Stomach (tissue), 9 donors: ENCODE measurements around the gene PLPP2. TPM values are rescaled to one million over a fixed set of nuclear protein-coding genes. Genes with fewer than 3 reads are reported as not detected.

ENCODE experiments used
- DNase-seq, 2 donors: peaks; one replicate each; pipeline versions ENCODE4 v3.0.0 to v3.0.0-alpha.2; 2013 to 2019
- H3K27ac ChIP-seq, 5 donors: fragments of 200-600 bp in 4 of 5; sonication (generic) in 4 of 5; one replicate each; pipeline ENCODE4 v1.5.1; 2013 to 2019; ENCODE audit warnings: mild to moderate bottlenecking in 1 of 5, moderate library complexity in 1 of 5
- H3K27me3 ChIP-seq, 3 donors: fragments of 200-600 bp; sonication (generic); one replicate each; pipeline ENCODE4 v1.5.1; 2017 to 2019; ENCODE audit warnings: mixed run types in 1 of 3
- H3K36me3 ChIP-seq, 4 donors: fragments of 200-600 bp; sonication (generic); 1 replicate in 3 of 4; 2 replicates in 1 of 4; pipeline ENCODE4 v1.5.1; 2016 to 2019
- H3K4me1 ChIP-seq, 4 donors: fragments of 200-600 bp; sonication (generic); one replicate each; pipeline ENCODE4 v1.5.1; 2016 to 2019
- H3K4me3 ChIP-seq, 4 donors: fragments of 200-600 bp; sonication (generic) in 3 of 4; one replicate each; pipeline ENCODE4 v1.5.1; 2016 to 2019; ENCODE audit warnings: mild to moderate bottlenecking in 1 of 4
- H3K9me3 ChIP-seq, 4 donors: fragments of 200-600 bp; sonication (generic); one replicate each; pipeline ENCODE4 v1.5.1; 2016 to 2019
- CTCF ChIP-seq, 7 experiments: fragments of 450-650 bp in 4 of 7; fragments of 200-600 bp in 3 of 7; sonication (generic) in 3 of 7; IDR thresholded peaks; one replicate each; pipeline ENCODE4 v1.5.1; 2016 to 2019; ENCODE audit warnings: antibody characterized with exemption in 7 of 7, control low read depth in 2 of 7, mild to moderate bottlenecking in 1 of 7
- EP300 ChIP-seq: sonication (generic); formaldehyde crosslinking; IDR thresholded peaks from one replicate; pipeline ENCODE4 v1.6.1; 2017; ENCODE audit warnings: antibody characterized with exemption
- POLR2A ChIP-seq, 4 donors: fragments of 450-650 bp; IDR thresholded peaks; one replicate each; pipeline ENCODE4 v1.6.1; 2016; ENCODE audit warnings: antibody characterized with exemption in 4 of 4, control low read depth in 2 of 4, mild to moderate bottlenecking in 1 of 4, moderate library complexity in 1 of 4
- POLR2AphosphoS5 ChIP-seq, 3 donors: sonication (generic); formaldehyde crosslinking; IDR thresholded peaks; one replicate each; pipeline ENCODE4 v1.6.1; 2016; ENCODE audit warnings: antibody characterized with exemption in 3 of 3
- WGBS, 5 donors: extraction: QIAGEN DNeasy Blood & Tissue Kit in 3 of 5; methylation state at CpG; one replicate each; pipeline versions ENCODE4 v1.1.5 to v1.1.7; 2013 to 2018; 5-methylcytosine and 5-hydroxymethylcytosine counted together
- intact Hi-C: fragments of 100-400 bp; cut with DNase I; formaldehyde crosslinking; loops from one replicate; pipeline ENCODE4 v1.15.1; 2023; ENCODE audit warnings: low total_unique reads
- polyA plus RNA-seq, 3 donors: library from polyadenylated mRNA; stranded (reverse); fragments of 200-250 nt; gene quantifications; one replicate each; pipeline ENCODE4 v1.2.3, GENCODE V29; 2013
- total RNA-seq, 5 donors: library from RNA; depleted of rRNA; stranded (reverse); fragments of >200 nt; gene quantifications; one replicate each; pipeline versions ENCODE4 v1.1.0 to v1.2.3, GENCODE V29; 2014 to 2016
- donor health status: healthy with polysubstance abuse.
- donor health status: Bipolar disorder and iron deficiency.
- donor health status: healthy.

PLPP2 gene
- total and polyA plus RNA-seq, 8 donors, result 22.2 to 228 (median 46.1) TPM

DNA sequence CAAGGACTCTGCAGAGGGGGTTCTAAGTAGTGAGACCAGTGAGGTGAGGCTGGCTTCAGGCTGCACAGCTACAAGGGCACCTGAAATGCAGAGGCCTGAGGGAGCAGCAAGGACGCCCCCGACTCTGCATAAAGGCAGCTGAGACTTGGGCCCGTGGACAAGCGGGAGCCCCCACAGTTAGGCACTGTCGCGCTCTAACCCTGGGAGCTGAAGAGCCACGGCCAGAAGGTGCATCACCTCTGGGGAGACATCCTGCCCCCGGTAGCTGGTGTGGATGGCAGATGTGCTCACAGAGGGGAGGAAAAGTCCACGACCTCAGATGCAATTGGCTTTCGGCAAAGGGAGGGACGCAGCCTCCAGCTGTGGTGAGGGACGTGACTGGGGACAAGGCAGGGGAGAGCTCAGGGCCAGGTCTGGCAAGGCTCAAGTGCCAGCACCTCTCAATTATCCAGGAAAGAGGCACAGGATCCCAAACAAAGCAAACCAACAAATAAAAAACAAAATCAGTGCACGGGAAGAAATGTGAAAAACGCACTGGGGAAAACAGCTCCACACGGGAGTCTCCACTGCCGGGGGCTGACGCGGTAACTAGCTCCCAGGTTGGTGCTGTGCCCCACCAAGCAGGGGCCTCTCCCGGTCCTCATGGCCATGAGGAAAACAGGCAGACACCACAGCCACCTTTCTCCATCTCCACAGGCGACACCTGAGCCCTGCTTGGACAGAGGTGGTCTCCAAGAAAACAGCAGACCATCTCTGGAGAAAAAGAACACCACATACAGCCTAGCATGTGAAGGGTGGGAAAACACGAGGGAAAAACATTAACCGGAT lies 23.0 kb upstream of the PLPP2 start:
- Histone ChIP-seq H3K4me1 (no peaks in the 10 kb centered on the region), H3K9me3 (no peaks in the 10 kb centered on the region), H3K4me3 (no peak overlapping the region), H3K27me3 (no peaks in the 10 kb centered on the region), H3K27ac (no peak overlapping the region), H3K36me3 (peaks cover 26 to 90% (median 79%) of the 10 kb centered on the region in 4 donors)
- 87 to 93% (median 91%) methylated on average over 22 of the region's 22 CpGs for WGBS, 5 donors
- intact Hi-C loops, result no loop called here
- TF ChIP-seq EP300 (no peak), CTCF (IDR thresholded peaks at IDR 0.05) (no peak), POLR2A (IDR thresholded peaks at IDR 0.05) (no peak), POLR2AphosphoS5 (IDR thresholded peaks at IDR 0.05) (no peak)
- peak in 1 of 2 donors; percentile 13 for DNase-seq

DNA sequence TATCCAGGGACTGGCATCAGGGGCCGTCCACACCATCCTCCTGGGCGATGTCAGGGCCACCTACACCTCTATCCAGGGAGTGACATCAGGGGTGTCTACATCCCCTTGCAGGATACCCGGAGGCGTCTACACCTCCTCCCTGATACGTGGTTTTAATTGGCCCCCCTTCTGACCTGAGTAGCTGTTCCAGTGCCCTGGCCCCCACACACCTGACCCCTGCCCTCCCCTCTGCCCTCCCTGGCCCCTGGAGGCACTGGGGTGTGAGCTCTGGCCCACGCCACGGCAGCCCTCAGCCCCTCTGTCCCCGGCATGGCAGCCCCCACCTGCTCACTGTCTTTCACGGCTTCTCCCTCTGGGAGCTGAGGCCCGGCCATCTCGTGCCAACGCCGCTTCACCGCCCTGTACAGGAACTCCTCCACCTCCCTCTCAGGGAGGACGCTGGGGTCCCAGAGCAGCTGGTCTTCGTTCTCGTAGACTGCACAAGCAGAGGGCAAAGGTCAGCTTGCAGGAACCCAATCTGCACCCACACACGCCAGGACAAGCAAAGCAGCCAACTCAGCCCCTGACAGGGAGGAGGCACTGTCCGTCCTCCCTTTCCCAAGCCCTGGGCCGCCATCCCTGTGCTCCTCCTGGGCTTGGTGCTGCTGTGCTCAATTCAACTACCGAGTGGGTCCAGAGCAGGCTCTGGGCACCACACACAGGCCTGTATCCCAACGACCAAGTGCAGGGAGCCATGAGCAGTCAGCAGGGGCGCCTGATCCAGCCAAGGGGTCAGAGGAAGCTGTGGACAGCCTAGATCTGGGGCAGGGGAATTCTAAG lies 22.2 kb upstream of the PLPP2 start:
- peak in 1 of 2 donors; percentile 18 for DNase-seq
- Histone ChIP-seq H3K36me3 (peaks cover 32 to 90% (median 79%) of the 10 kb centered on the region in 4 donors), H3K4me3 (no peak overlapping the region), H3K27me3 (no peaks in the 10 kb centered on the region), H3K4me1 (no peaks in the 10 kb centered on the region), H3K27ac (no peak overlapping the region), H3K9me3 (no peaks in the 10 kb centered on the region)
- TF ChIP-seq POLR2AphosphoS5 (IDR thresholded peaks at IDR 0.05) (no peak), POLR2A (IDR thresholded peaks at IDR 0.05) (no peak), CTCF (IDR thresholded peaks at IDR 0.05) (no peak), EP300 (no peak)
- 76 to 86% (median 83%) methylated on average over 19 to 23 of the region's 23 CpGs for WGBS, 5 donors
- intact Hi-C loops, result no loop called here

DNA sequence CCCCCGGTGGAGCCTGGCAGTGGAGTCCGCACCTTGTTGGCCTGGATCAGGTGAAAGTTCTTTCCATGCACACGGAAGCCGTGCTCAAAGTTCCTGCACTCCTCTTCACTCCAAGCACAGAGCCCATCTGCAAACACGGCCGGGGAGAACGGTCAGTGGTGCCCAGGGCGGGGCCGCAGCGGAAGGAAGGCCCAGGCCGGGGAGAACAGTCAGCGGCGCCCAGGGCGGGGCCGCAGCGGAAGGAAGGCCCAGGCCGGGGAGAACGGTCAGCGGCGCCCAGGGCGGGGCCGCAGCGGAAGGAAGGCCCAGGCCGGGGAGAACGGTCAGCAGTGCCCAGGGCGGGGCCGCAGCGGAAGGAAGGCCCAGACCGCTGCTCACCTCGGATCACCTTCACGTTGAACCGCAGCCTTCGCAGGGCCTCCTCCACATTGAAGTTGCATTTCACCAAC lies 20.6 kb upstream of the PLPP2 start:
- peaks cover 48 to 90% (median 87%) of the 10 kb centered on the region in 4 donors for H3K36me3 ChIP-seq
- DNase-seq, result peak in 1 of 2 donors; percentile 18
- WGBS, 5 donors, result 74 to 90% (median 81%) methylated on average over 27 to 33 of the region's 33 CpGs
- no peaks in the 10 kb centered on the region for H3K9me3 ChIP-seq
- H3K4me1 ChIP-seq, result no peaks in the 10 kb centered on the region
- no peaks in the 10 kb centered on the region for H3K27me3 ChIP-seq
- H3K27ac ChIP-seq, result peak overlapping the region in 3 of 5 donors; percentile 20 to 45 (median 45)
- intact Hi-C loops, result no loop called here
- peak overlapping the region; percentile 1 to 31 (median 25) for H3K4me3 ChIP-seq
- TF ChIP-seq EP300, result no peak
- TF ChIP-seq POLR2AphosphoS5 (IDR thresholded peaks at IDR 0.05), result no peak
- no peak for TF ChIP-seq CTCF (IDR thresholded peaks at IDR 0.05)
- no peak for TF ChIP-seq POLR2A (IDR thresholded peaks at IDR 0.05)

- WGBS, 5 donors, result 83 to 93% (median 89%) methylated on average over 16 to 24 of the region's 24 CpGs
- Histone ChIP-seq H3K27me3 (no peaks in the 10 kb centered on the region), H3K27ac (peak overlapping the region in 3 of 5 donors; percentile 29 to 45 (median 45)), H3K36me3 (peaks cover 57 to 90% (median 87%) of the 10 kb centered on the region in 4 donors), H3K4me1 (no peaks in the 10 kb centered on the region), H3K4me3 (peak overlapping the region; percentile 18 to 31 (median 25)), H3K9me3 (no peaks in the 10 kb centered on the region)
- no peak for TF ChIP-seq POLR2A (IDR thresholded peaks at IDR 0.05)
- no peak for TF ChIP-seq POLR2AphosphoS5 (IDR thresholded peaks at IDR 0.05)
- TF ChIP-seq CTCF (IDR thresholded peaks at IDR 0.05), result no peak
- TF ChIP-seq EP300, result no peak
- DNase-seq, result peak in 1 of 2 donors; percentile 18
- intact Hi-C loops, result no loop called here
These were observed 19.7 kb upstream of the PLPP2 start for GRCh38 chr19:310781-311496.
